SJCRH30 (cell line): Measurements from ENCODE around the gene GALK1. TPM values are rescaled to one million over a fixed set of nuclear protein-coding genes. Genes with fewer than 3 reads are reported as not detected.

Source experiments
- DNase-seq, 2 experiments: peaks; one replicate each; pipeline ENCODE4 v3.0.0-alpha.2; 2015 to 2020
- H3K27ac ChIP-seq: fragments of 250-450 bp; sonication (Bioruptor Pico); 2 replicates; pipeline ENCODE4 v1.5.1; 2020; ENCODE audit warnings: mild to moderate bottlenecking, moderate library complexity
- H3K27me3 ChIP-seq: fragments of 250-450 bp; sonication (Bioruptor Pico); 2 replicates; pipeline ENCODE4 v1.5.1; 2020; ENCODE audit warnings: mild to moderate bottlenecking, moderate library complexity
- H3K36me3 ChIP-seq: fragments of 250-450 bp; sonication (Bioruptor Pico); 2 replicates; pipeline ENCODE4 v1.5.1; 2020; ENCODE audit warnings: mild to moderate bottlenecking, moderate library complexity
- H3K4me1 ChIP-seq: fragments of 250-450 bp; sonication (Bioruptor Pico); 2 replicates; pipeline ENCODE4 v1.5.1; 2020; ENCODE audit warnings: mild to moderate bottlenecking, moderate library complexity
- H3K4me3 ChIP-seq: fragments of 250-450 bp; sonication (Bioruptor Pico); 2 replicates; pipeline ENCODE4 v1.5.1; 2020; ENCODE audit warnings: mild to moderate bottlenecking, moderate library complexity
- H3K9me3 ChIP-seq: fragments of 250-450 bp; sonication (Bioruptor Pico); replicated peaks from 2 replicates; pipeline ENCODE4 v1.5.1; 2020; ENCODE audit warnings: mild to moderate bottlenecking, moderate library complexity
- total RNA-seq: library from RNA; depleted of rRNA; stranded (reverse); fragments of >200 nt; shearing (Covaris generic); gene quantifications from 2 replicates; pipeline ENCODE4 v1.2.3, GENCODE V29; 2014

GALK1 gene
- total RNA-seq, 1 experiment from 2014 or later = 29.0 TPM

GRCh38 chr17:75751676-75752404 is 13.2 kb downstream of the GALK1 start:
- H3K9me3 ChIP-seq = no peaks in the 10 kb centered on the region
- H3K36me3 ChIP-seq = no peaks in the 10 kb centered on the region
- peaks cover 46% of the 10 kb centered on the region for H3K4me1 ChIP-seq
- no peak overlapping the region for H3K27ac ChIP-seq
- H3K4me3 ChIP-seq = peak overlapping the region; percentile 41
- peak; percentile 77 to 84 for DNase-seq
- H3K27me3 ChIP-seq = no peaks in the 10 kb centered on the region

- Histone ChIP-seq H3K4me3 (no peak overlapping the region), H3K27me3 (no peaks in the 10 kb centered on the region), H3K36me3 (no peaks in the 10 kb centered on the region), H3K9me3 (no peaks in the 10 kb centered on the region), H3K27ac (no peak overlapping the region), H3K4me1 (peaks cover 37% of the 10 kb centered on the region)
- DNase-seq = no peak
Observed at GRCh38 chr17:75750661-75751423, 14.2 kb downstream of the GALK1 start.

GRCh38 chr17:75749545-75750389 is 15.2 kb downstream of the GALK1 start:
- Histone ChIP-seq H3K4me3 (no peak overlapping the region), H3K27ac (no peak overlapping the region), H3K9me3 (no peaks in the 10 kb centered on the region), H3K27me3 (no peaks in the 10 kb centered on the region), H3K36me3 (no peaks in the 10 kb centered on the region), H3K4me1 (peaks cover 29% of the 10 kb centered on the region)
- DNase-seq = peak; percentile 83 to 91

- H3K4me1 ChIP-seq = peaks cover 21% of the 10 kb centered on the region
- no peaks in the 10 kb centered on the region for H3K9me3 ChIP-seq
- DNase-seq = no peak
- H3K4me3 ChIP-seq = no peak overlapping the region
- no peaks in the 10 kb centered on the region for H3K27me3 ChIP-seq
- no peak overlapping the region for H3K27ac ChIP-seq
- H3K36me3 ChIP-seq = no peaks in the 10 kb centered on the region
Observed at GRCh38 chr17:75748706-75749105, 16.3 kb downstream of the GALK1 start.

GRCh38 chr17:75743625-75744206 is 21.3 kb downstream of the GALK1 start:
- peaks cover 4% of the 10 kb centered on the region; the same call in 1 of the 2 replicates for H3K27me3 ChIP-seq
- H3K4me3 ChIP-seq = no peak overlapping the region
- no peaks in the 10 kb centered on the region for H3K9me3 ChIP-seq
- DNase-seq = no peak
- H3K27ac ChIP-seq = no peak overlapping the region
- no peaks in the 10 kb centered on the region for H3K36me3 ChIP-seq
- no peaks in the 10 kb centered on the region for H3K4me1 ChIP-seq

GRCh38 chr17:75742337-75742736 is 22.7 kb downstream of the GALK1 start:
- no peak overlapping the region for H3K4me3 ChIP-seq
- H3K27me3 ChIP-seq = peaks cover 8% of the 10 kb centered on the region; the same call in 1 of the 2 replicates
- DNase-seq = no peak
- H3K27ac ChIP-seq = no peak overlapping the region
- no peaks in the 10 kb centered on the region for H3K4me1 ChIP-seq
- H3K9me3 ChIP-seq = no peaks in the 10 kb centered on the region
- no peaks in the 10 kb centered on the region for H3K36me3 ChIP-seq

- H3K27ac ChIP-seq = no peak overlapping the region
- DNase-seq = no peak
- H3K36me3 ChIP-seq = no peaks in the 10 kb centered on the region
- no peaks in the 10 kb centered on the region for H3K4me1 ChIP-seq
- H3K27me3 ChIP-seq = peaks cover 11% of the 10 kb centered on the region; the same call in 1 of the 2 replicates
- no peaks in the 10 kb centered on the region for H3K9me3 ChIP-seq
- H3K4me3 ChIP-seq = no peak overlapping the region
Observed at GRCh38 chr17:75740631-75741077, 24.3 kb downstream of the GALK1 start.

GRCh38 chr17:75740215-75740614 is 24.8 kb downstream of the GALK1 start:
- H3K4me3 ChIP-seq = no peak overlapping the region
- no peak overlapping the region for H3K27ac ChIP-seq
- no peaks in the 10 kb centered on the region for H3K4me1 ChIP-seq
- H3K36me3 ChIP-seq = no peaks in the 10 kb centered on the region
- DNase-seq = no peak
- no peaks in the 10 kb centered on the region for H3K9me3 ChIP-seq
- H3K27me3 ChIP-seq = peaks cover 11% of the 10 kb centered on the region; the same call in 1 of the 2 replicates

- H3K4me3 ChIP-seq = no peak overlapping the region
- H3K4me1 ChIP-seq = no peaks in the 10 kb centered on the region
- no peak for DNase-seq
- no peaks in the 10 kb centered on the region for H3K9me3 ChIP-seq
- H3K27me3 ChIP-seq = peaks cover 11% of the 10 kb centered on the region; the same call in 1 of the 2 replicates
- no peaks in the 10 kb centered on the region for H3K36me3 ChIP-seq
- no peak overlapping the region for H3K27ac ChIP-seq
Observed at GRCh38 chr17:75739801-75740200, 25.2 kb downstream of the GALK1 start.

- H3K4me1 ChIP-seq = no peaks in the 10 kb centered on the region
- H3K27me3 ChIP-seq = peaks cover 11% of the 10 kb centered on the region; the same call in 1 of the 2 replicates
- no peaks in the 10 kb centered on the region for H3K36me3 ChIP-seq
- H3K27ac ChIP-seq = no peak overlapping the region
- DNase-seq = no peak
- H3K9me3 ChIP-seq = no peaks in the 10 kb centered on the region
- H3K4me3 ChIP-seq = no peak overlapping the region
Observed at GRCh38 chr17:75739174-75739573, 25.8 kb downstream of the GALK1 start.

GRCh38 chr17:75738218-75738802 is 26.7 kb downstream of the GALK1 start:
- Histone ChIP-seq H3K9me3 (no peaks in the 10 kb centered on the region), H3K27me3 (peaks cover 11% of the 10 kb centered on the region; the same call in 1 of the 2 replicates), H3K4me1 (no peaks in the 10 kb centered on the region), H3K4me3 (no peak overlapping the region), H3K36me3 (no peaks in the 10 kb centered on the region), H3K27ac (no peak overlapping the region)
- DNase-seq = no peak

GRCh38 chr17:75737133-75737962 is 27.6 kb downstream of the GALK1 start:
- no peaks in the 10 kb centered on the region for H3K9me3 ChIP-seq
- DNase-seq = no peak
- peaks cover 11% of the 10 kb centered on the region; the same call in 1 of the 2 replicates for H3K27me3 ChIP-seq
- no peaks in the 10 kb centered on the region for H3K36me3 ChIP-seq
- H3K4me1 ChIP-seq = no peaks in the 10 kb centered on the region
- no peak overlapping the region for H3K4me3 ChIP-seq
- no peak overlapping the region for H3K27ac ChIP-seq

GRCh38 chr17:75736173-75736835 is 28.7 kb downstream of the GALK1 start:
- Histone ChIP-seq H3K27me3 (peaks cover 11% of the 10 kb centered on the region; the same call in 1 of the 2 replicates), H3K4me1 (no peaks in the 10 kb centered on the region), H3K9me3 (no peaks in the 10 kb centered on the region), H3K4me3 (no peak overlapping the region), H3K36me3 (no peaks in the 10 kb centered on the region), H3K27ac (no peak overlapping the region)
- DNase-seq = no peak
